Upper lobe of right lung (tissue), 1 donor: ENCODE data around the gene BEX1. TPM values are rescaled to one million over a fixed set of nuclear protein-coding genes. Genes with fewer than 3 reads are reported as not detected.
"Not testable (repeated sequence)": the region's sequence is repeated elsewhere in the genome, so short reads cannot be mapped to it uniquely, and the experiment has no call there.

Experiments used
- ATAC-seq: fragments of 200-7000 bp; cut with Tn5 transposase; one replicate; pipeline ENCODE4 v1.9.1; 2020; ENCODE audit warnings: mild to moderate bottlenecking, moderate library complexity
- DNase-seq: peaks from one replicate; pipeline ENCODE4 v3.0.0-alpha.2; 2020
- H3K27ac ChIP-seq: fragments of 200-600 bp; one replicate; pipeline ENCODE4 v1.8.0; 2022
- H3K27me3 ChIP-seq: fragments of 200-600 bp; one replicate; pipeline ENCODE4 v1.8.0; 2022; ENCODE audit warnings: mild to moderate bottlenecking
- H3K36me3 ChIP-seq: fragments of 200-600 bp; one replicate; pipeline ENCODE4 v1.8.0; 2022
- H3K4me1 ChIP-seq: fragments of 200-600 bp; one replicate; pipeline ENCODE4 v1.8.0; 2022
- H3K4me3 ChIP-seq: fragments of 200-600 bp; one replicate; pipeline ENCODE4 v1.8.0; 2022; ENCODE audit warnings: mild to moderate bottlenecking
- H3K9me3 ChIP-seq: fragments of 200-600 bp; one replicate; pipeline ENCODE4 v1.8.0; 2022
- intact Hi-C: fragments of 100-400 bp; cut with DNase I; formaldehyde crosslinking; loops from one replicate; pipeline ENCODE4 v1.11.0; 2022
- long read RNA-seq: library from polyadenylated mRNA; unstranded; transcript quantifications from one replicate; pipeline ENCODE4 v2.0.0, GENCODE V29; 2021
- total RNA-seq: library from RNA; stranded (reverse); fragmentation: NEBNext Ultra II Directional; extraction: Animal tissue kit (Norgen Biotek cat#: 25700); gene quantifications from one replicate; pipeline ENCODE4 v1.2.1, GENCODE V29; 2021
- TF ChIP-seq, protein P1 (sequence below): fragments of 200-600 bp; IDR thresholded peaks from one replicate; pipeline ENCODE4 v1.8.0; 2022; ENCODE audit warnings: antibody characterized with exemption
- donor health status: DM: no; HTN: yes; CAD: no; lungs with severe emphysema.

BEX1 gene
- 1.0 TPM for total RNA-seq
- long read RNA-seq, partial matches to known transcripts: 0 of 2 reads
- long read RNA-seq, other reads (novel, unspliced or antisense): 0 of 2 reads

GRCh38 chrX:103063918-103064434, at the start of gene BEX1:
BEX1 (minus strand) TSS chrX:103064171; CDS start chrX:103063274, 897 bp downstream.
- TF ChIP-seq, protein P1, sequence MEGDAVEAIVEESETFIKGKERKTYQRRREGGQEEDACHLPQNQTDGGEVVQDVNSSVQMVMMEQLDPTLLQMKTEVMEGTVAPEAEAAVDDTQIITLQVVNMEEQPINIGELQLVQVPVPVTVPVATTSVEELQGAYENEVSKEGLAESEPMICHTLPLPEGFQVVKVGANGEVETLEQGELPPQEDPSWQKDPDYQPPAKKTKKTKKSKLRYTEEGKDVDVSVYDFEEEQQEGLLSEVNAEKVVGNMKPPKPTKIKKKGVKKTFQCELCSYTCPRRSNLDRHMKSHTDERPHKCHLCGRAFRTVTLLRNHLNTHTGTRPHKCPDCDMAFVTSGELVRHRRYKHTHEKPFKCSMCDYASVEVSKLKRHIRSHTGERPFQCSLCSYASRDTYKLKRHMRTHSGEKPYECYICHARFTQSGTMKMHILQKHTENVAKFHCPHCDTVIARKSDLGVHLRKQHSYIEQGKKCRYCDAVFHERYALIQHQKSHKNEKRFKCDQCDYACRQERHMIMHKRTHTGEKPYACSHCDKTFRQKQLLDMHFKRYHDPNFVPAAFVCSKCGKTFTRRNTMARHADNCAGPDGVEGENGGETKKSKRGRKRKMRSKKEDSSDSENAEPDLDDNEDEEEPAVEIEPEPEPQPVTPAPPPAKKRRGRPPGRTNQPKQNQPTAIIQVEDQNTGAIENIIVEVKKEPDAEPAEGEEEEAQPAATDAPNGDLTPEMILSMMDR: no peak
- no peaks in the 10 kb centered on the region for H3K4me1 ChIP-seq
- peak; percentile 48 for ATAC-seq
- peak; percentile 63 for DNase-seq
- no peaks in the 10 kb centered on the region for H3K36me3 ChIP-seq
- no peaks in the 10 kb centered on the region for H3K27me3 ChIP-seq
- peak within 1 kb of the TSS; percentile 25 for H3K4me3 ChIP-seq
- no peaks in the 10 kb centered on the region for H3K9me3 ChIP-seq
- intact Hi-C loops: no loop called here
- no peak within 1 kb of the TSS for H3K27ac ChIP-seq

- H3K27me3 ChIP-seq, H3K4me1 ChIP-seq, H3K9me3 ChIP-seq, H3K36me3 ChIP-seq, intact Hi-C loops, ATAC-seq, DNase-seq, H3K4me3 ChIP-seq, H3K27ac ChIP-seq: not testable (repeated sequence)
These were observed 45.5 kb upstream of the BEX1 start for GRCh38 chrX:103109497-103109896.

DNA sequence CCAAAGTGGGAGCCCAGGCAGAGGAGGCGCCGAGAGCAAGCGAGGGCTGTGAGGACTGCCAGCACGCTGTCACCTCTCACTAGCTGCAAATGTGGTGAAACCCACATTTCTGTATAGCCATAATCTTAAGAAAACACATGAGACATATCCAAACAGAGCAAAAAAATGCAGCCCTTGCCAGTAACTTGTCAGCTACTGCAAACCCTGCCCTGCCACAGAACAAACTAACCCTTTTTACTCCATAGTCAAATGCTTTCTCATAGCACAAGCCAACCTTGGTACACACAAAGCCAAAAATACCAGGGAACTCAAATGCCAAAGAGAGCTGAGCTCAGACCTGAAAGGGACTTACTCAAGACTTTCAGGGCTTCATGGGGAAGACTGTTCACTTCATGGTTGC, 43.9 kb upstream of the BEX1 start:
- DNase-seq: no peak
- intact Hi-C loops: no loop called here
- H3K4me3 ChIP-seq: no peak overlapping the region
- no peaks in the 10 kb centered on the region for H3K27me3 ChIP-seq
- no peaks in the 10 kb centered on the region for H3K4me1 ChIP-seq
- no peaks in the 10 kb centered on the region for H3K36me3 ChIP-seq
- TF ChIP-seq, protein P1: no peak
- no peaks in the 10 kb centered on the region for H3K9me3 ChIP-seq
- ATAC-seq: no peak
- no peak overlapping the region for H3K27ac ChIP-seq

- ATAC-seq, intact Hi-C loops, DNase-seq, H3K4me3 ChIP-seq, H3K9me3 ChIP-seq, H3K27ac ChIP-seq, H3K4me1 ChIP-seq, H3K27me3 ChIP-seq, H3K36me3 ChIP-seq: not testable (repeated sequence)
These were observed 43.3 kb upstream of the BEX1 start for GRCh38 chrX:103107227-103107737.

- ATAC-seq, H3K9me3 ChIP-seq, H3K27ac ChIP-seq, H3K27me3 ChIP-seq, intact Hi-C loops, H3K4me3 ChIP-seq, H3K36me3 ChIP-seq, DNase-seq, H3K4me1 ChIP-seq: not testable (repeated sequence)
These were observed 40.4 kb upstream of the BEX1 start for GRCh38 chrX:103104370-103104769.

- ATAC-seq, H3K9me3 ChIP-seq, intact Hi-C loops: not testable (repeated sequence)
These were observed 39.9 kb upstream of the BEX1 start for GRCh38 chrX:103103866-103104265.

GRCh38 chrX:103101299-103102042, 37.5 kb upstream of the BEX1 start:
- TF ChIP-seq, protein P1: no peak

More at GRCh38 chrX:103103866-103104265, 39.9 kb upstream of the BEX1 start:
- H3K27me3 ChIP-seq, H3K4me3 ChIP-seq, H3K4me1 ChIP-seq, H3K36me3 ChIP-seq, H3K27ac ChIP-seq, DNase-seq: not testable (repeated sequence)

More at GRCh38 chrX:103101299-103102042, 37.5 kb upstream of the BEX1 start:
- Histone ChIP-seq H3K27me3 (no peaks in the 10 kb centered on the region), H3K9me3 (no peaks in the 10 kb centered on the region), H3K4me3 (no peak overlapping the region), H3K36me3 (no peaks in the 10 kb centered on the region), H3K27ac (no peak overlapping the region), H3K4me1 (no peaks in the 10 kb centered on the region)
- DNase-seq (no peak), ATAC-seq (no peak)
- intact Hi-C loops: no loop called here
